Measurements from ENCODE around the gene NEXN. TPM values are rescaled to one million over a fixed set of nuclear protein-coding genes. Genes with fewer than 3 reads are reported as not detected.

NEXN gene
- total and polyA plus RNA-seq, 2 of the 8 experiments (the other 6 are each of a cell fraction or from before 2014, with no cell fraction given) = 0.20 to 2.9 TPM

- WGBS, 2 experiments (ENCODE audit: extremely low coverage in 1 of 2, insufficient coverage in 1 of 2, insufficient read length in 1 of 2, insufficient replicate concordance in 2 of 2, low coverage in 1 of 2, low lambda C conversion rate in 2 of 2, missing lambda C conversion rate in 1 of 2) = 90% methylated on average over 4 of the region's 4 CpGs; no CpG with 5 or more reads in 1 of the 2 experiments
- CTCF ChIA-PET (ENCODE audit: partially characterized antibody) = no interaction called here
- Histone ChIP-seq H3K4me3 (ENCODE audit: extremely low read depth in 1 of 4, insufficient read depth in 2 of 4, low read depth in 3 of 4, low read length in 4 of 4) (no peak overlapping the region), H3K27ac (ENCODE audit: low read depth, low read length) (no peak overlapping the region), H3K18ac (ENCODE audit: extremely low read depth, low read length) (no peak overlapping the region), H3K27me3 (replicated peaks in 1 of 4; ENCODE audit: control insufficient read depth in 3 of 4, extremely low read depth in 1 of 4, insufficient read depth in 3 of 4, low read length in 3 of 4) (no peaks in the 10 kb centered on the region), H2BK20ac (ENCODE audit: low read length) (no peak overlapping the region), H4K91ac (replicated peaks; ENCODE audit: insufficient read length, low read length) (no peak overlapping the region), H4K20me1 (replicated peaks in 1 of 2; ENCODE audit: control insufficient read depth in 1 of 2, insufficient read depth in 2 of 2, low read length in 2 of 2) (peaks cover 3 to 8% of the 10 kb centered on the region in 2 experiments), H3K79me1 (ENCODE audit: low read depth, low read length) (peaks cover 4% of the 10 kb centered on the region), H4K8ac (ENCODE audit: extremely low read depth, insufficient read depth, low read length) (no peak overlapping the region), H2AFZ (ENCODE audit: low read length) (no peak overlapping the region), H2AK5ac (ENCODE audit: low read depth, low read length) (no peak overlapping the region), H3K36me3 (ENCODE audit: control insufficient read depth in 2 of 4, insufficient read depth in 4 of 4, low read length in 3 of 4) (peaks cover 0 to 6% (median 0%) of the 10 kb centered on the region in 4 experiments; a peak in 1 of 8 replicates), H3K23me2 (ENCODE audit: low read depth, low read length) (no peaks in the 10 kb centered on the region), H2BK120ac (replicated peaks; ENCODE audit: low read depth, low read length) (no peak overlapping the region), H3K23ac (ENCODE audit: insufficient read length) (no peak overlapping the region), H3K9me3 (ENCODE audit: insufficient read depth in 2 of 2, low read depth in 1 of 2, low read length in 1 of 2) (no peaks in the 10 kb centered on the region), H3K4ac (replicated peaks; ENCODE audit: insufficient read length, low read depth, low read length) (no peak overlapping the region), H2BK5ac (ENCODE audit: low read depth, low read length) (no peak overlapping the region), H4K5ac (ENCODE audit: insufficient read length, low read depth, low read length) (no peak overlapping the region), H3K9ac (replicated peaks in 1 of 4; ENCODE audit: extremely low read depth in 1 of 4, low read depth in 3 of 4, low read length in 3 of 4) (no peak overlapping the region), H3K56ac (replicated peaks; ENCODE audit: insufficient read length, low read depth, low read length) (no peak overlapping the region), H3K79me2 (ENCODE audit: control insufficient read depth in 1 of 2, insufficient read depth in 2 of 2, low read length in 2 of 2) (peaks cover 4 to 90% of the 10 kb centered on the region in 2 experiments), H3K4me1 (replicated peaks in 1 of 4; ENCODE audit: control insufficient read depth in 3 of 4, insufficient read depth in 4 of 4, low read length in 3 of 4) (peaks cover 0 to 6% (median 2%) of the 10 kb centered on the region in 4 experiments; a peak in 2 of 7 replicates), H3K4me2 (ENCODE audit: insufficient read depth in 1 of 2, low read depth in 2 of 2, low read length in 2 of 2) (no peak overlapping the region), H3K14ac (ENCODE audit: insufficient read length) (no peak overlapping the region), H2BK12ac (ENCODE audit: low read depth, low read length) (no peak overlapping the region), H2BK15ac (ENCODE audit: low read length) (no peak overlapping the region)
- no peak for DNase-seq (ENCODE audit: low read depth in 1 of 2, low spot score in 2 of 2)
- POLR2A ChIA-PET (ENCODE audit: partially characterized antibody) = interaction anchor here (3.7 to 7.5 kb wide), 2 partner anchors 12 to 20 kb away, joined by 13 to 40 read pairs; partner anchors contain the start of gene DNAJB4
- no peak for FAIRE-seq
- TF ChIP-seq RNF2 (IDR thresholded peaks at IDR 0.05; ENCODE audit: borderline replicate concordance, low read depth, low read length, missing control alignments, poor library complexity, severe bottlenecking) = no peak
- TF ChIP-seq EZH2 (IDR thresholded peaks at IDR 0.05; ENCODE audit: low read depth, low read length, severe bottlenecking) = no peak
- TF ChIP-seq BRCA1 (IDR thresholded peaks at IDR 0.05; ENCODE audit: low read depth, low read length) = no peak
- no peak for TF ChIP-seq MAX (IDR thresholded peaks at IDR 0.05)
- TF ChIP-seq TEAD4 (IDR thresholded peaks at IDR 0.05; ENCODE audit: low read depth, low read length) = no peak
- TF ChIP-seq TCF12 (IDR thresholded peaks at IDR 0.05; ENCODE audit: low read depth, low read length) = no peak
- no peak for TF ChIP-seq SP2 (IDR thresholded peaks at IDR 0.05; ENCODE audit: low read length)
- TF ChIP-seq SP1 (IDR thresholded peaks at IDR 0.05; ENCODE audit: low read depth, low read length) = no peak
- no peak for TF ChIP-seq HDAC2 (IDR thresholded peaks at IDR 0.05; ENCODE audit: borderline replicate concordance in 1 of 2, low read depth in 2 of 2, low read length in 2 of 2)
- TF ChIP-seq SIRT6 (IDR thresholded peaks at IDR 0.05; ENCODE audit: low read length) = no peak
- TF ChIP-seq SUZ12 (IDR thresholded peaks at IDR 0.05; ENCODE audit: low read length) = no peak
- TF ChIP-seq RAD21 (IDR thresholded peaks at IDR 0.05 in 1 of 2, conservative IDR thresholded peaks at IDR 0.05 in 1 of 2; ENCODE audit: low read depth in 2 of 2, low read length in 2 of 2) = no peak
- no peak for TF ChIP-seq KDM4A (IDR thresholded peaks at IDR 0.05; ENCODE audit: low read depth, low read length, severe bottlenecking)
- no peak for TF ChIP-seq JUN (IDR thresholded peaks at IDR 0.05; ENCODE audit: low read depth, low read length)
Measured at GRCh38 chr1:77984629-77985028, 96.2 kb downstream of the NEXN start.
